HG03175 (cell line): Measurements from ENCODE around the gene COL18A1.
"Not testable (repeated sequence)": the region's sequence is repeated elsewhere in the genome, so short reads cannot be mapped to it uniquely, and the experiment has no call there.

Experiments
- ATAC-seq: cut with Tn5 transposase; IDR thresholded peaks from one replicate; pipeline ENCODE4 v1.9.1; 2021; ENCODE audit warnings: mild to moderate bottlenecking, moderate library complexity; ENCODE audit not compliant: unreplicated experiment

COL18A1 gene

GRCh38 chr21:45513003-45513717 lies 108.2 kb downstream of the COL18A1 start:
- no peak for ATAC-seq

- no peak for ATAC-seq
Observed at GRCh38 chr21:45513741-45514310, 108.9 kb downstream of the COL18A1 start.

DNA sequence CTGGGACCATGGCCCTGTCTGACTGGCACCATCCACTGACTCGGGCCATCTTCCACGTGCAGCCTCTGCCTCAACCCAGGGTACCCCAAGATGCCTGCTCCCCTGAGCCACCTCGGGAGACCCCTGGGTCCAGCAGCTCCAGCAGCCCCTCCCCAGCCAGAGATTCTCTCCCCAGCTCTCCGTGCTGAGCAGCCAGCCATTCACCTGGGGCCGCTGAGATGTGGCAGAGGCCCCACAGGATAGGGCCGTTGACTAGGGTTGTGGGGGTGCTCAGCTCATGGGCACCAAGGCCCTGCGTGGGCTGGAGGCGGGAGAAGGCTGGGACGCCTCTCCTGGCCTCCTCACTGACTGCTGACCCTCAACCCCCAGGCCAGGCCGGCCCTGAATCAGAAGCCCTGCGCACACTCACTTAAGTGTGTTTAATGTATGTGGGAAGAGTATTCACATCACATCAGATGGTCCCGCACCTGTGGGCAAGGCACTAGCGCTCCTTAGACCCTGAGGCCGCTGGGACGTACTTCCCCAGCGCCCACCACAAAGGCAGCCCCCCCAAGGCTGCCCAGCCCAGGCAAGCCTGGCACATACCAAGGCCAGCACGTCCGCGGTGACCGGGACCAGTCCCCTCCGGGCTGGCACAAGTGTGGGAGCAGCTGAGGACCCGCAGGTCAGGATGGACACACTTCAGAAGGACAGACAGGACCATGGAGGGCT lies 109.5 kb downstream of the COL18A1 start:
- ATAC-seq, result no peak

GRCh38 chr21:45515241-45516061 lies 110.5 kb downstream of the COL18A1 start:
- no peak for ATAC-seq

GRCh38 chr21:45516071-45516670 lies 111.2 kb downstream of the COL18A1 start:
- ATAC-seq, result no peak

DNA sequence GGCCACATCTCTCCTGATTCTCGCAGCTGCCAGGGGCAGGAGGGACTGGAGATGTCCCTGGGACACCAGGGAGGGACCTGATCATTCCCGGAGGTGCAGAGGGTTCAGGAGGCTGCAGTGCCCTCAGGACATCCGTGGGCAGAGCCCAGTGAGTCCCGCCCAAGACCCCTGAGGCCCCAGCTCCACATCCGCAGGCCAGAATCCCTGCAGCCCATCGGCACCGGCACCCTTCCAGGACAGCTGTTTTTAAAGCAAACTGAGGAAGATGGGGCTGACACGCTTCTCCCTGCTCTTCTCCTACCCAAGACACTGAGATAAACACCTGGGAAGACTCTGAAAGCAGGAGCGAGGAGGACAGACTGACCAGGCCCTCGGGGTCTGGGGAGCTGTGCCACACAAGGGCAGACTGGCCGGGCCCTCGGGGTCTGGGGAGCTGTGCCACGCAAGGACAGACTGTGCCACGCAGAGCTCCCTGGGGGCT lies 111.7 kb downstream of the COL18A1 start:
- no peak for ATAC-seq

DNA sequence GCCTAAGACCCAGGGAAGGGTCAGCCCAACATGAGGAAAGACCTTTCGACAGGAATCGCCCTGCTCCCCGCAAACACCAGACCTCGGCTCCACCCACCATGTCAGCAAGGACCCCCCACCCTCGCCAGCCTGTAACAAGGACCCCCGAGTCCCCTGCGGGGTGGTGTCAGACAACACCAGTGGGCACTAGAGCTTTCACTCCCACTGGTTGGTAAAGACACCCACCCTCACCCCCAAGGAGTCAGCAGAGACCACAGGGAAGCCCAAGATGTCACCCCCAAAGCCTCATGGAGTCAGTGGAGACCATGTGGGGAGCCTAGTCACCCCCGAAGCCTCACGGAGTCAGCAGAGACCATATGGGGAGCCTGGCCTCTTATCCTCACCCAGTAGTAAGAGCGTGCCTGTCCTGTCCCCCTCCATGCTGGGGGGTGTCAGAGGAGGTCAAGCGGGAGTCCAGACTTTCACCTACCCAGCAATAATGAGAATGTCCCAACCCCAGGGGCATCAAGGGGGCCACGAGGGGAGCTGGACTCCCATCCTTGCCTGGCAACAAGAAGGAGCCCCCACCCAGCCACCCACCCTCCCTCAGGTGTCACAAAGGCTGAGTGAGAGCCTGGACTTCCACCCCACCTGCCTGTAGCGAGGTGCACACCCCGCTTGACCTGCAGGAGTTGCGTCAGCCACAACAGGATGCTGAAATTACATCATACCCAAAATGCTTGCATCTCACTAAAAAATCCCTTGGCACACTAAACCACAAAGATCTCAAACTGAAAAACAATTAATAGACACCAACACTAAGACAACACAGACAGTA lies 112.5 kb downstream of the COL18A1 start:
- ATAC-seq, result no peak

- no peak for ATAC-seq
Observed at GRCh38 chr21:45518742-45519141, 113.8 kb downstream of the COL18A1 start.

DNA sequence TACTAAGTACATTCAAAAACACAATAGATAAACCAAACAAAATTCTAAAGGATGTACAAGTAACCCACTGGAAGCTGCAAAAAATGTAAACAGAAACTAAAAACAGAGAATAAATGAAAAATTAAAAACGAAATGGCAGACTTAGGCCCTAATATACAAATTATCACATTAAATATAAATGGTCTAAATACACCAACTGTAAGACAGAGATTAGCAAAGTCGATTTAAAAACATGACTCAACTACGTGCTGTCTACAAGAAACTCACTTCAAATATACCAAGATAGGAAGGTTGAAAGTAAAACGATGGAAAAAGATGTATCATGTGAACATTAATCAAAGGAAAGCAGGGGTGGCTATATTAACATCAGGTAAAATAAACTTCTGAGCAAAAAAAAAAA lies 114.2 kb downstream of the COL18A1 start:
- no peak for ATAC-seq

DNA sequence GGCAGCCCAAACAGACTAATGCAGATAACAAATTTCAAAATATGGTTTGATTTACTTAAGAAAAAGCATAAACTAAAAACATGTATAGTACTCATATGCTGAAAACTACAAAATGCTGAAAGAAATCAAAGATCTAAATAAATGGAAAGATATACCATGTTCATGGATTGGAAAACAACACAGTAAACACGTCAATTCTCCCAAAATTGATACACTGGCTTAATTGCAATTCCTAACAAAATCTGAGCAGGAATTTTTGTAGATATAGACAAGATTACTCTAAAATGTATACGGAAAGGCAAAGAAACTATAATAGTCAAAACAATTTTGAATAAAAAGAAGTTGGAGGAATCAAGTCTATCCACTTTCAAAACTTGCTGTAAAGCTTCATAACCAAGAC lies 116.3 kb downstream of the COL18A1 start:
- no peak for ATAC-seq

DNA sequence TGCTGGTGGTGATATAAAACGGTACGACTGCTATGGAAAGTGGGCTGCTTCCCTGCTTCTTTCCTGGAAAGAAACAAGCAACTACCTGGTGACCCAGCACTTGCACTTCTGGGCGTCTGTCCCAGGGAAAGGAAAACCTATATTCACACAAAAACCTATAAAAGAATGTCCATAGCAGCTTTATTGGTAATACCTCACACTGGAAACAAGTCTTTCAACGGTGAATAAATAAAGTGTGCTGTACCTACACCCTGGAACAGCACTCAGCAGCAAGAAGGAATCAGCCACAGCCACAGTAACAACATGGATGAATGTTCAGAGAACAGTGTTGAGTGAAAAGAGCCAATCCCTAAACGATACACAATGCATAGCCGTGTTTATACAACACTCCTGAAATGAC lies 117.4 kb downstream of the COL18A1 start:
- no peak for ATAC-seq

- no peak for ATAC-seq
Observed at GRCh38 chr21:45522986-45523385, 118.0 kb downstream of the COL18A1 start.

GRCh38 chr21:45523411-45524101 lies 118.6 kb downstream of the COL18A1 start:
- ATAC-seq, result no peak

- ATAC-seq, result no peak
Observed at GRCh38 chr21:45524756-45525152, 119.8 kb downstream of the COL18A1 start.

DNA sequence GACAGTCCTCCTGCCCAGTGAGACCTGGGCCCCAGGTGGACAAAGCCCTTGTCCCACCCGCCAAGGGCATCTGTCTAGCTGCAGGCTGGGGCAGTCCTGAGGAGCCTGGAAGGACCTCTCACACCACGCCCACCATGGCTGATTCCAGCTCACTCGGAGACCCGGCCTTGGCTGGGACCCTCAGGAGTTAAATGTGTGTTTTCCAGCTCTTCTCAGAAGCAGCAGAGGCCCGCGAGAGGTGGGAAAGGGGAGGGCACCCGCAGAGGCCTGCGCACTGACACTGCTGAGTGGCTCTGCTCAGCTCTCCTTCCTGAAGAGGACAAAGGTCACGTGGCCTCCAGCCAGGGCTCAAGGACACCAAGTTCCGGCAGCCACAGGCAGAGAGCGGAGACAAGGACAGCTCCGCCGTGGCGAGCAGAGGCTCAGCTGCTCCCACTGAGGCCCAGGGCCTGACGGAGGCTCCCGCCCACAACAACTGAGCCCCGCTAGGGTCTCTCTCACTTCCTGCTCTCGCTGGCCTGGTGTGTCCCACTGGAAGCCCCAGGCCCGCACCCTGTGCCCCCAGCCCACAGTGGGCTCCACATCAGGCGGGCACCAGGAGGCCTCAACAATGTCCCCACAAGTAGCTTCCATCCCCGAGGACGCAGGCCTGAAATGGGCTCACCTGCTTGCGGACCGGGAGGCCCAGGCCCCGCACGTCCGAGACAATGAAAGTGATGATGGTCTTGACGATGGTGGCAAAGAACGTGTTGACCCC lies 120.4 kb downstream of the COL18A1 start:
- no peak for ATAC-seq

- ATAC-seq, result no peak
Observed at GRCh38 chr21:45525910-45526306, 120.9 kb downstream of the COL18A1 start.

GRCh38 chr21:45527151-45527999 lies 122.4 kb downstream of the COL18A1 start:
- ATAC-seq, result not testable (repeated sequence)
